Measurements from ENCODE around the gene FBXL4.

DNA sequence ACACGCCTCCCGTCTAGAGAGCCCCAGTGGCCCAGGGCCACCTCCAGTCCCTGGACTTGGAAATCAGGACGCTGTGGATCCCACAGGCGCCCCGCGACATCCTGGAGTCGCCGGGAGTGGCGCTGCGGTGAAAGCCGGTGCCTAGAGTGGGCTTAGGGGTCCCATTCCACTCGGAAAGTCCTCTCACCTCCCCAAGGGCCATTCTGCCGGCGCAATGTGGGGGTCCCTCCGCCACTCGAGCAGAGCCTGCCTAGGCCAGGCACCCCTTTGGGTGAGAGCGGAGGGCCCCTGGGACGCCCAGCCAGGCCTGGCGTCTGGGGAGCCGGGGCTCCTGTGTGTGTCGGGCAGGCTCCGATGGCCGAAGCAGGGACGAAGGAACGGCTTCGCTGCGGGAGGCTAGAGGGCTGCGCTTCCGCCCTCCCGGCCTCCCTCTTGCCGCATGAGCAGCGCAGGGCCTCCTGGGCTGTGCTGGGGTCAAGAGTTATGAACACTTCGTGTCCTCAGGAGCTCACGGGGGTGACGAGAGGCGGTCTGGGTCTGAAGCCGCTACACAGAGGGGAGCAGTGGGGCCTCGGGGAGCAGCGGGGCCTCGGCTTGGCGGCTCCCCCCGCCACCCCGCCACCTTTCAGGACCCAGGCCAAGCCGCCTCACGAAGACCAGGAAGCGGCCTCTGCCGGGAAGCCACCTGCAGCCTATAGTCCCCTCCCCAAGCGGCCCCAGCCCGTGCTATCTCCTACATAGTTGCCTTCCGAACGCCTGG, 99.8 kb downstream of the FBXL4 start:
- TF ChIP-seq, protein P1, sequence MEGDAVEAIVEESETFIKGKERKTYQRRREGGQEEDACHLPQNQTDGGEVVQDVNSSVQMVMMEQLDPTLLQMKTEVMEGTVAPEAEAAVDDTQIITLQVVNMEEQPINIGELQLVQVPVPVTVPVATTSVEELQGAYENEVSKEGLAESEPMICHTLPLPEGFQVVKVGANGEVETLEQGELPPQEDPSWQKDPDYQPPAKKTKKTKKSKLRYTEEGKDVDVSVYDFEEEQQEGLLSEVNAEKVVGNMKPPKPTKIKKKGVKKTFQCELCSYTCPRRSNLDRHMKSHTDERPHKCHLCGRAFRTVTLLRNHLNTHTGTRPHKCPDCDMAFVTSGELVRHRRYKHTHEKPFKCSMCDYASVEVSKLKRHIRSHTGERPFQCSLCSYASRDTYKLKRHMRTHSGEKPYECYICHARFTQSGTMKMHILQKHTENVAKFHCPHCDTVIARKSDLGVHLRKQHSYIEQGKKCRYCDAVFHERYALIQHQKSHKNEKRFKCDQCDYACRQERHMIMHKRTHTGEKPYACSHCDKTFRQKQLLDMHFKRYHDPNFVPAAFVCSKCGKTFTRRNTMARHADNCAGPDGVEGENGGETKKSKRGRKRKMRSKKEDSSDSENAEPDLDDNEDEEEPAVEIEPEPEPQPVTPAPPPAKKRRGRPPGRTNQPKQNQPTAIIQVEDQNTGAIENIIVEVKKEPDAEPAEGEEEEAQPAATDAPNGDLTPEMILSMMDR (IDR thresholded peaks at IDR 0.05) = no peak
- no peak for TF ChIP-seq POLR2A (IDR thresholded peaks at IDR 0.05)
